WTC11 (cell line): ENCODE measurements around the gene CTNNA1. TPM values are rescaled to one million over a fixed set of nuclear protein-coding genes. Genes with fewer than 3 reads are reported as not detected.

Source experiments
- ATAC-seq: fragments of 200-7000 bp; cut with Tn5 transposase; 2 replicates; pipeline ENCODE4 v1.10.0; 2021; ENCODE audit warnings: mild to moderate bottlenecking, moderate library complexity
- CTCF ChIA-PET: fragments of 300-600 bp; sonication (Branson Sonifier 250); formaldehyde crosslinking; loops from one replicate; lab custom pipeline; 2021; ENCODE audit warnings: antibody characterized with exemption; lab: Charles Lee
- POLR2A ChIA-PET: fragments of 350-600 bp; sonication (Branson Sonifier 250); formaldehyde crosslinking; loops from one replicate; lab custom pipeline; 2021; ENCODE audit warnings: antibody characterized with exemption; lab: Charles Lee
- DNase-seq: peaks from one replicate; pipeline ENCODE4 v3.0.0; 2021; ENCODE audit warnings: low spot score
- H3K27ac Mint-ChIP-seq: 2 replicates; pipeline ENCODE4 v1.8.0; 2021; ENCODE audit warnings: mixed read lengths
- H3K27me3 Mint-ChIP-seq: 2 replicates; pipeline ENCODE4 v1.8.0; 2021; ENCODE audit warnings: low read depth, mild to moderate bottlenecking, moderate library complexity, mixed read lengths
- H3K36me3 Mint-ChIP-seq: 2 replicates; pipeline ENCODE4 v1.8.0; 2021; ENCODE audit warnings: mixed read lengths
- H3K4me1 Mint-ChIP-seq: 2 replicates; pipeline ENCODE4 v1.8.0; 2022; ENCODE audit warnings: mixed read lengths
- H3K4me3 Mint-ChIP-seq: 2 replicates; pipeline ENCODE4 v1.8.0; 2021; ENCODE audit warnings: mild to moderate bottlenecking, moderate library complexity, mixed read lengths
- H3K9me3 Mint-ChIP-seq: 2 replicates; pipeline ENCODE4 v1.8.0; 2021; ENCODE audit warnings: mixed read lengths
- AR ChIP-seq: fragments of 250-450 bp; sonication (Bioruptor Pico); IDR thresholded peaks from 2 replicates; pipeline ENCODE4 v1.9.0; 2021; ENCODE audit warnings: mild to moderate bottlenecking
- CDX4 ChIP-seq: fragments of 250-450 bp; sonication (Bioruptor Pico); IDR thresholded peaks from 2 replicates; pipeline ENCODE4 v1.9.0; 2021; ENCODE audit warnings: moderate library complexity, mild to moderate bottlenecking, inconsistent platforms, borderline replicate concordance
- E2F4 ChIP-seq: sonication (generic); formaldehyde crosslinking; IDR thresholded peaks from 2 replicates; pipeline ENCODE4 v1.8.1; 2022; ENCODE audit warnings: low read depth, mild to moderate bottlenecking, moderate library complexity, missing genetic modification reagents, borderline replicate concordance
- JUN ChIP-seq: sonication (generic); formaldehyde crosslinking; IDR thresholded peaks from 2 replicates; pipeline ENCODE4 v1.8.0; 2023; ENCODE audit warnings: mild to moderate bottlenecking, missing genetic modification reagents
- KAT7 ChIP-seq: sonication (generic); formaldehyde crosslinking; IDR thresholded peaks from 2 replicates; pipeline ENCODE4 v1.8.1; 2023; ENCODE audit warnings: missing genetic modification reagents, mild to moderate bottlenecking, borderline replicate concordance
- MLX ChIP-seq: sonication (generic); formaldehyde crosslinking; IDR thresholded peaks from 2 replicates; pipeline ENCODE4 v1.8.1; 2023; ENCODE audit warnings: mild to moderate bottlenecking, missing genetic modification reagents, moderate library complexity
- NR2C2 ChIP-seq: sonication (generic); formaldehyde crosslinking; IDR thresholded peaks from 2 replicates; pipeline ENCODE4 v1.8.0; 2022; ENCODE audit warnings: mild to moderate bottlenecking, missing genetic modification reagents
- PREB ChIP-seq: sonication (generic); formaldehyde crosslinking; IDR thresholded peaks from 2 replicates; pipeline ENCODE4 v1.8.1; 2022; ENCODE audit warnings: mild to moderate bottlenecking, missing genetic modification reagents, moderate library complexity, borderline replicate concordance
- SOX15 ChIP-seq: fragments of 250-450 bp; sonication (Bioruptor Pico); IDR thresholded peaks from 2 replicates; pipeline ENCODE4 v1.9.0; 2021; ENCODE audit warnings: mild to moderate bottlenecking
- SP1 ChIP-seq: sonication (generic); formaldehyde crosslinking; conservative IDR thresholded peaks from 2 replicates; pipeline ENCODE4 v1.8.1; 2022; ENCODE audit warnings: missing genetic modification reagents
- ZNF138 ChIP-seq: sonication (generic); formaldehyde crosslinking; conservative IDR thresholded peaks from 2 replicates; pipeline ENCODE4 v1.8.1; 2022; ENCODE audit warnings: mild to moderate bottlenecking, moderate library complexity, missing genetic modification reagents
- ZNF317 ChIP-seq: sonication (generic); formaldehyde crosslinking; IDR thresholded peaks from 2 replicates; pipeline ENCODE4 v1.8.1; 2023; ENCODE audit warnings: low read depth, mild to moderate bottlenecking, moderate library complexity, missing genetic modification reagents, borderline replicate concordance
- ZNF416 ChIP-seq: fragments of 250-450 bp; sonication (Bioruptor Pico); IDR thresholded peaks from 2 replicates; pipeline ENCODE4 v1.9.0; 2021; ENCODE audit warnings: mild to moderate bottlenecking, inconsistent platforms
- ZNF423 ChIP-seq: fragments of 250-450 bp; sonication (Bioruptor Pico); IDR thresholded peaks from 2 replicates; pipeline ENCODE4 v2.1.2; 2022; ENCODE audit warnings: mild to moderate bottlenecking, moderate library complexity
- ZNF532 ChIP-seq: fragments of 250-450 bp; sonication (Bioruptor Pico); IDR thresholded peaks from 2 replicates; pipeline ENCODE4 v1.9.0; 2021; ENCODE audit warnings: mild to moderate bottlenecking, borderline replicate concordance
- total RNA-seq: library from RNA; stranded (reverse); gene quantifications from 3 replicates; pipeline ENCODE4 v1.2.3, GENCODE V29; 2021
- TF ChIP-seq, protein P1 (sequence below): fragments of 200-600 bp; IDR thresholded peaks from 2 replicates; pipeline ENCODE4 v1.8.0; 2022; ENCODE audit warnings: antibody characterized with exemption
- TF ChIP-seq, protein P2 (sequence below): sonication (generic); formaldehyde crosslinking; IDR thresholded peaks from 2 replicates; pipeline ENCODE4 v1.8.0; 2022; ENCODE audit warnings: mild to moderate bottlenecking, missing genetic modification reagents
- TF ChIP-seq, protein P3 (sequence below): sonication (generic); formaldehyde crosslinking; IDR thresholded peaks from 2 replicates; pipeline ENCODE4 v1.8.0; 2022; ENCODE audit warnings: mild to moderate bottlenecking, missing genetic modification reagents

The CTNNA1 gene
- total RNA-seq, 1 experiment from 2014 or later = 309 TPM

GRCh38 chr5:138918686-138919085 lies 165.5 kb downstream of the CTNNA1 start (continued):
- TF ChIP-seq, protein P1, sequence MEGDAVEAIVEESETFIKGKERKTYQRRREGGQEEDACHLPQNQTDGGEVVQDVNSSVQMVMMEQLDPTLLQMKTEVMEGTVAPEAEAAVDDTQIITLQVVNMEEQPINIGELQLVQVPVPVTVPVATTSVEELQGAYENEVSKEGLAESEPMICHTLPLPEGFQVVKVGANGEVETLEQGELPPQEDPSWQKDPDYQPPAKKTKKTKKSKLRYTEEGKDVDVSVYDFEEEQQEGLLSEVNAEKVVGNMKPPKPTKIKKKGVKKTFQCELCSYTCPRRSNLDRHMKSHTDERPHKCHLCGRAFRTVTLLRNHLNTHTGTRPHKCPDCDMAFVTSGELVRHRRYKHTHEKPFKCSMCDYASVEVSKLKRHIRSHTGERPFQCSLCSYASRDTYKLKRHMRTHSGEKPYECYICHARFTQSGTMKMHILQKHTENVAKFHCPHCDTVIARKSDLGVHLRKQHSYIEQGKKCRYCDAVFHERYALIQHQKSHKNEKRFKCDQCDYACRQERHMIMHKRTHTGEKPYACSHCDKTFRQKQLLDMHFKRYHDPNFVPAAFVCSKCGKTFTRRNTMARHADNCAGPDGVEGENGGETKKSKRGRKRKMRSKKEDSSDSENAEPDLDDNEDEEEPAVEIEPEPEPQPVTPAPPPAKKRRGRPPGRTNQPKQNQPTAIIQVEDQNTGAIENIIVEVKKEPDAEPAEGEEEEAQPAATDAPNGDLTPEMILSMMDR = no peak
- TF ChIP-seq CDX4 (CRISPR knock-in tag) (no peak), ZNF317 (no peak), NR2C2 (CRISPR knock-in tag) (no peak), ZNF532 (CRISPR knock-in tag) (no peak), ZNF416 (CRISPR knock-in tag) (no peak), ZNF423 (CRISPR knock-in tag) (no peak), ZNF138 (CRISPR knock-in tag) (no peak), AR (no peak)

DNA sequence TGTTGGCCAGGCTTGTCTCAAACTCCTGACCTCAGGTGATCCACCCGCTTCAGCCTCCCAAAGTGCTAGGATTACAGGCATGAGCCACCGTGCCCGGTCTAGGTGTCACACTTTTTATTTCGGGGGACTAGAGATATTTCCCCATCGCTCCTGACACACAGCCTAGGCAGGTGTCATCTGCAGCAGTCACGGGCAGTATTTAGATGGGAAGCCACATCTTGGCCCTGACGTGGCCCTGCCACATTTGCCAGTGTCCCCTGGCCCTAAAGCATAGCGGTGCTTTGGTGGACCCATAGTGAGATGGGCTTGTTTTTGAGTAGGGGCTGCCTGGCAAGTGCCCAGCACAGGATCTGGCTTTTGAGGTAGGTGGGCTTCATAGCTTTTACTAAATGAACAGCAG lies 167.0 kb downstream of the CTNNA1 start:
- ATAC-seq (no peak), DNase-seq (no peak)
- H3K9me3 Mint-ChIP-seq = no peaks in the 10 kb centered on the region
- H3K27me3 Mint-ChIP-seq = no peaks in the 10 kb centered on the region
- POLR2A ChIA-PET = interaction anchor here (0.6 to 1.2 kb wide), 3 partner anchors 12 to 997 kb away, joined by 3 to 4 read pairs (median 3); no protein-coding TSS in a partner anchor
- peaks cover 18% of the 10 kb centered on the region for H3K36me3 Mint-ChIP-seq
- H3K4me3 Mint-ChIP-seq = no peak overlapping the region
- peak overlapping the region; percentile 41; the same call in 1 of the 2 replicates for H3K27ac Mint-ChIP-seq
- CTCF ChIA-PET = interaction anchor here (0.7 to 1.1 kb wide), 2 partner anchors 12 to 357 kb away, joined by 6 to 8 read pairs; no protein-coding TSS in a partner anchor
- no peaks in the 10 kb centered on the region for H3K4me1 Mint-ChIP-seq
- TF ChIP-seq JUN (CRISPR knock-in tag) (no peak), PREB (no peak), E2F4 (CRISPR knock-in tag) (no peak), SP1 (no peak), SOX15 (CRISPR knock-in tag) (no peak), KAT7 (CRISPR knock-in tag) (no peak), MLX (CRISPR knock-in tag) (no peak)
- TF ChIP-seq, protein P2, sequence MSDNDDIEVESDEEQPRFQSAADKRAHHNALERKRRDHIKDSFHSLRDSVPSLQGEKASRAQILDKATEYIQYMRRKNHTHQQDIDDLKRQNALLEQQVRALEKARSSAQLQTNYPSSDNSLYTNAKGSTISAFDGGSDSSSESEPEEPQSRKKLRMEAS = no peak
- TF ChIP-seq, protein P3, sequence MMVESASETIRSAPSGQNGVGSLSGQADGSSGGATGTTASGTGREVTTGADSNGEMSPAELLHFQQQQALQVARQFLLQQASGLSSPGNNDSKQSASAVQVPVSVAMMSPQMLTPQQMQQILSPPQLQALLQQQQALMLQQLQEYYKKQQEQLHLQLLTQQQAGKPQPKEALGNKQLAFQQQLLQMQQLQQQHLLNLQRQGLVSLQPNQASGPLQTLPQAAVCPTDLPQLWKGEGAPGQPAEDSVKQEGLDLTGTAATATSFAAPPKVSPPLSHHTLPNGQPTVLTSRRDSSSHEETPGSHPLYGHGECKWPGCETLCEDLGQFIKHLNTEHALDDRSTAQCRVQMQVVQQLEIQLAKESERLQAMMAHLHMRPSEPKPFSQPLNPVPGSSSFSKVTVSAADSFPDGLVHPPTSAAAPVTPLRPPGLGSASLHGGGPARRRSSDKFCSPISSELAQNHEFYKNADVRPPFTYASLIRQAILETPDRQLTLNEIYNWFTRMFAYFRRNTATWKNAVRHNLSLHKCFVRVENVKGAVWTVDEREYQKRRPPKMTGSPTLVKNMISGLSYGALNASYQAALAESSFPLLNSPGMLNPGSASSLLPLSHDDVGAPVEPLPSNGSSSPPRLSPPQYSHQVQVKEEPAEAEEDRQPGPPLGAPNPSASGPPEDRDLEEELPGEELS (CRISPR knock-in tag) = no peak
